ENCODE results near the gene CXCR4.
"Not testable (repeated sequence)": the region's sequence is repeated elsewhere in the genome, so short reads cannot be mapped to it uniquely, and the experiment has no call there.

The CXCR4 gene

DNA sequence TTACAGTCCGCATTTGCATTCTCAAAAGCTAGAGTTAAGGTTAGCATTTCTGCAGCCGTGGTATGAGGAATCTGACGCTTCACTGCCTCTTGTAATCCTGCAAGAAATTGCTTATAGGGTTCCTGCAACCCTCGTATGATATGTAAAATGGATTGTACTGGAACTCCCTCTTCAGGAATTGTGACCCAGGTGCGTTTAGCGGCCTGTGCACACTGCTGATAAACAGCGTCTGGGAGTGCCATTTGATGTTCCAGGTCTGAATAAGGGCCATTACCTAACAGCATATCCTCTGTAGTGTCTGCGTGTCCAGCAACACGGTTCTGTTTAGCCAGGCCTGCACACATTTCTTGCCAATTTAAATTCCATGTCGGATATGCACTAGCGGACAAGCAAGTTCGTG, 42.5 kb downstream of the CXCR4 start:
- H3K4me3 ChIP-seq (replicated peaks; ENCODE audit: low read depth, low read length), result no peak overlapping the region
- TF ChIP-seq CTCF (IDR thresholded peaks at IDR 0.05; ENCODE audit: low read length, missing control alignments), result no peak
- DNase-seq (ENCODE audit: low read depth), result no peak

DNA sequence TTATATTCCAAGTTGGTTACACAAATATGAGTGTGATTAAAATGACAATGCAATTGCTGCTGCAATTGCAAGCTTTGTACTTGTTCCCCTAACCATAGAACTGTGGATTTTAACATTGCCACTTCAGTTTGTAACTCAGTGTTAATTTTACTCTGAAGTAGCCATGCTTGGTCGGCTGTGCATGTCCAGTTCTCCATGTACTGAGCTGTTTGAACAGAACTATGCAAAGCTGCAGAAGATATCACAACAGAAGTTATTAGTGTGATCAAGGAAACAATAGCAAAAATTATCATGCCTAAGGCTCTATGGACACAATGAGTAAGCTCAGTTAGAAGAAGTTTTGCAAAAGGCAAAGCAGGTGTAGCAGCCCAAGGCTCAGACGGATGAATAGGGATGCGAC, 45.3 kb downstream of the CXCR4 start:
- H3K4me3 ChIP-seq (replicated peaks; ENCODE audit: low read depth, low read length), result no peak overlapping the region
- DNase-seq (ENCODE audit: low read depth), result no peak
- TF ChIP-seq CTCF (IDR thresholded peaks at IDR 0.05; ENCODE audit: low read length, missing control alignments), result no peak

DNA sequence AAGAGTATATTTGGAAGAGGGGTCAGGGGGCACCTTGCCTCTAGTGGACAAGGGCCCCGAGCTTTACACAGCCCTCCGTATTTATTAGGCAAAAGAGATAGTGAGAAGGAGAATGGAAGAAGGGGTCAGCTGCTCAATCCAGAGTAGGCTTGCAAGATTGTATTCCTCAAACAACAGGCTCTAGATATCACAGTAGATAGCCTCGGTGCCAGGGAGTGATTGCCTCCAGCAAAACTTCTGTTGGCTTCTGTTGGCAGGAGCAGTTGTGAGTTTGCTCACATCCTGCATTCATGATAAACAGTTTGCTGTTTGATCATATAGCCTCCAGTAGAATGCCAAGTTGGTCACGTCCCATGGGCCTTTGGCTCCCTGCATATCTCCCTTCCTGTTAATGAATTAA, 46.1 kb downstream of the CXCR4 start:
- not testable (repeated sequence) for DNase-seq (ENCODE audit: low read depth); H3K4me3 ChIP-seq (replicated peaks; ENCODE audit: low read depth, low read length)

DNA sequence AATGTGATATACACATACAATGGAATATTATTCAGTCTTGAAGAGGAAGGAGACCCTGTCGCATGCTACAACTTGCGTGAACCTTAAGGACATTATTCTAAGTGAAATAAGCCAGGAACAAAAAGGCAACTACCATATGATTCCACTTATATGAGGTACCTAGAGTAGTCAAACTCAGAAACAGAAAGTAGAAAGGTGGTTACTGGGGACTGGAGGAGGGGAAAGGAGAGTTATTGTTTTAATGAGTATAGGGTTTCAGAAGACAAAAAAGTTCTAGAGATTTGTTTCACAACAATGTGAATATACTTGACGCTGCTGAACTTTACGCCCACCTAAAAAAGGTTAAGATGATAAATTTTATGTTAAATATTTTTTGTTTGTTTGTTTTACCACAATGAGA, 47.0 kb downstream of the CXCR4 start:
- DNase-seq (ENCODE audit: low read depth), result no peak
- TF ChIP-seq CTCF (IDR thresholded peaks at IDR 0.05; ENCODE audit: low read length, missing control alignments), result no peak
- H3K4me3 ChIP-seq (replicated peaks; ENCODE audit: low read depth, low read length), result no peak overlapping the region

GRCh38 chr2:136069773-136070172, 48.2 kb downstream of the CXCR4 start:
- no peak for TF ChIP-seq CTCF (IDR thresholded peaks at IDR 0.05; ENCODE audit: low read length, missing control alignments)
- DNase-seq (ENCODE audit: low read depth), result no peak
- no peak overlapping the region for H3K4me3 ChIP-seq (replicated peaks; ENCODE audit: low read depth, low read length)

DNA sequence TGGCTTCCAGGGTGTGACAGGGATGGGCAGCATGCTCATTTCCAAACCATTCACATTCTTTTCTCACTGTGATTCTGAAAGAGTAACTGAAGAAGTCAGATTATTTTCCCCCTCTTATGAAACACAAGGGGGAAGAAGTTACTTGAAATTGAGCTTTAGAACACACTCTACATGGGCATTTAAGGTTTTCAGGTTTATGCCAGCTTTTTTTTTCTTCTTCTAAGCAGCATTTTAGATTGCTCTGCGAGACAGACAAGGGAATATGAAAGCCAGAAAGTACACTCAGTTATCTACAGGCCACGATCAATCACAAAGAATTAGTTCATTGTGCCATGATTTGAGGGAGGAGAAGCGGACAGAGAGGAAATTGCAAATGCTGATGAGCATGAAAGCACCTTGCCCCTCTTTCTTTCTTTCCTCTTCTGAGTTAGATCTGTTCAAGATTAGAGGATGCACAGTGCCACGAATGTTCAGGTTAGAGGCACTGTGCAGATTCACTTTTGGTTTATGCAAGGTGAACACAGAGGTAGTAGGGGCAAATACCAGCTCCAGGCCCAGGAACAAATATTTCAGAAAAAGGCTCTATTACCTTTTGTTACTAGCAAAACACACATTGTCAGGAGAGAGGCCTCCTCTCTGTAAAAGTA, 49.2 kb downstream of the CXCR4 start:
- no peak for DNase-seq (ENCODE audit: low read depth)
- H3K4me3 ChIP-seq (replicated peaks; ENCODE audit: low read depth, low read length), result no peak overlapping the region
- TF ChIP-seq CTCF (IDR thresholded peaks at IDR 0.05; ENCODE audit: low read length, missing control alignments), result no peak

DNA sequence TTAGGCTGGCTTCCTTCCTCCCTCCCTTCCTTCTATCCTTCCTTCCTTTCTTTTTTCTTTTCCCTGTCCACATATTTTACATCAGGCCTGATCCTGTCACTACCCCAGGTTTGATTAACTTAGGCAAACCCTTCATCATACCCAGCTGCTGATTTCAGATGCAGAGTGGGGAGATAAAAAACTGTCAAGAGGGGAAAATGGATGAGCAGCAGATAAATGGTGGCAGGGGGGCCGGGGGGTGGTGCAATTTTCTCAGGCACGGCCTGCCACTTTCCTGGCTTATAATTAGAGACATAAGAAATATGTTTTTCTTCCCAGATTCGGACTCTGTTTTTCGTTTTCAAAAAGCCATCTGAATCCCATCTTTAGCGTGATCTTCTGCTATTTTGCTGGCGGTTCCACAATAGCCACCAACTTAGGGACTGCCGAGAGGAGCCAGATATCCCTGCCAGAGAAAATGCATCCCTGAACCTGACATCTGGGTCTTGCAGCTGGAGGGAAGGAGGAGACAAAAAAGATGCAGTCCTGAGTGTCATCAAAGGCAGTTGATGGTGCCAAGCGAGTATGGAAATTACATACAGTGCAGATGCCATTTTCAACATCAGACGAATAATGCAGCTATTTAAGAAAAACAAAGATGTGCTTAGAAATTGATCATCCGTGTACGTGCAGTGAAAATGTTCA, 49.9 kb downstream of the CXCR4 start:
- DNase-seq (ENCODE audit: low read depth), result no peak
- H3K4me3 ChIP-seq (replicated peaks; ENCODE audit: low read depth, low read length), result no peak overlapping the region
- TF ChIP-seq CTCF (IDR thresholded peaks at IDR 0.05; ENCODE audit: low read length, missing control alignments), result no peak
